Islet precursor cell (in vitro differentiated cells): ENCODE measurements around the gene EPN2.
A peak's percentile ranks its signal among the peaks of the same experiment; 100 is the strongest.
"Not testable (repeated sequence)": the region's sequence is repeated elsewhere in the genome, so short reads cannot be mapped to it uniquely, and the experiment has no call there.

Experiments
- DNase-seq: peaks from one replicate; pipeline ENCODE4 v3.0.0-alpha.2; 2018

Gene EPN2

GRCh38 chr17:19237139-19237388 is at the start of gene EPN2:
TSS of gene EPN2 (plus strand) at chr17:19237366. CDS start at chr17:19283120, 45,754 bp downstream.
- DNase-seq = peak; percentile 80

- not testable (repeated sequence) for DNase-seq
Measured at GRCh38 chr17:19187883-19188869, 49.0 kb upstream of the EPN2 start.

GRCh38 chr17:19188870-19189708 is 48.1 kb upstream of the EPN2 start:
- not testable (repeated sequence) for DNase-seq

- not testable (repeated sequence) for DNase-seq
Measured at GRCh38 chr17:19189781-19190405, 47.3 kb upstream of the EPN2 start.

GRCh38 chr17:19196382-19197204 is 40.6 kb upstream of the EPN2 start:
- not testable (repeated sequence) for DNase-seq

GRCh38 chr17:19202448-19202847 is 34.7 kb upstream of the EPN2 start:
- DNase-seq = not testable (repeated sequence)

GRCh38 chr17:19203429-19203828 is 33.7 kb upstream of the EPN2 start:
- not testable (repeated sequence) for DNase-seq

- DNase-seq = not testable (repeated sequence)
Measured at GRCh38 chr17:19215074-19215860, 21.9 kb upstream of the EPN2 start.

GRCh38 chr17:19216148-19216926 is 20.8 kb upstream of the EPN2 start:
- DNase-seq = not testable (repeated sequence)

GRCh38 chr17:19218914-19219313 is 18.3 kb upstream of the EPN2 start:
- not testable (repeated sequence) for DNase-seq

GRCh38 chr17:19219384-19219783 is 17.8 kb upstream of the EPN2 start:
- not testable (repeated sequence) for DNase-seq

- DNase-seq = not testable (repeated sequence)
Measured at GRCh38 chr17:19220195-19220594, 17.0 kb upstream of the EPN2 start.

GRCh38 chr17:19226610-19227588 is 10.3 kb upstream of the EPN2 start:
- not testable (repeated sequence) for DNase-seq

GRCh38 chr17:19234676-19235075 is 2.5 kb upstream of the EPN2 start:
- DNase-seq = not testable (repeated sequence)

GRCh38 chr17:19236351-19237138 is 621 bp upstream of the EPN2 start:
- DNase-seq = not testable (repeated sequence)

- DNase-seq = peak; percentile 68
Measured at GRCh38 chr17:19237389-19238166, 412 bp downstream of the EPN2 start.

GRCh38 chr17:19238167-19238505 is 970 bp downstream of the EPN2 start:
- DNase-seq = peak; percentile 74

- no peak for DNase-seq
Measured at GRCh38 chr17:19239544-19239943, 2.4 kb downstream of the EPN2 start.
